ENCODE measurements around the gene KIF26A. TPM values are rescaled to one million over a fixed set of nuclear protein-coding genes. Genes with fewer than 3 reads are reported as not detected.

Gene KIF26A
- polyA plus RNA-seq, 4 donors, result 0.27 to 8.6 (median 4.8) TPM; not detected in 1

DNA sequence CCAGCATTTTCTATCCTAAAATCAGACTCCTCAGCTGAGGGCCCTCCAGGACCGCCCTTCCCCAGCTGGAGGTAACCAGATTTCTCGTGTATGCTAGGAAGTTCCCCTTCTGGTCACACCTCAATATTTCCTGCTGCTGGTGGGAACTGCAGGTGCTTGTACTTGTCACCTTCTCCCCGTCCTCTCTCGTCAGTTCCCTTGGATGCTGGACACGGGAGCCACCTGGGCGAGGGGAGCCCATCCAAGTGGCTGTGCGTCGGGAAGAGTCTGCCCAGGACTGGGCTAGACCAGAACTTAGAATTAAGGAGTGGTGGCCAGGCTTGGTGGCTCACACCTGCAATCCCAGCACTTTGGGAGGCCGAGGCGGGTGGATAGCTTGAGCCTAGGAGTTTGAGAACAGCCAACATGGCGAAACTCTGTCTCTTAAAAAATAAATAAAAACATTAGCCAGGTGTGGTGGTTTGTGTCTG is 23.2 kb upstream of the KIF26A start:
- no peak overlapping the region for H3K27ac ChIP-seq (ENCODE audit: low read depth in 1 of 3, low read length in 2 of 3)
- WGBS, 3 donors, result 81 to 84% (median 83%) methylated on average over 11 of the region's 11 CpGs
- H3K27me3 ChIP-seq (ENCODE audit: control insufficient read depth in 3 of 3, insufficient read depth in 3 of 3, low read length in 3 of 3), result peaks cover 0 to 27% (median 2%) of the 10 kb centered on the region in 3 donors
- FAIRE-seq (no peak), DNase-seq (no peak)
- no peak overlapping the region for H3K4me3 ChIP-seq (ENCODE audit: low read depth in 1 of 3, low read length in 3 of 3)
- no peaks in the 10 kb centered on the region for H3K9me3 ChIP-seq (ENCODE audit: control insufficient read depth in 2 of 2, insufficient read depth in 1 of 2, low read depth in 1 of 2, low read length in 1 of 2)
- H3K36me3 ChIP-seq (ENCODE audit: control insufficient read depth in 3 of 3, insufficient read depth in 2 of 3, low read depth in 1 of 3, low read length in 3 of 3), result no peaks in the 10 kb centered on the region
- H3K4me1 ChIP-seq (ENCODE audit: control insufficient read depth in 3 of 3, insufficient read depth in 2 of 3, low read depth in 1 of 3, low read length in 2 of 3), result peaks cover 0 to 4% (median 0%) of the 10 kb centered on the region in 3 donors

DNA sequence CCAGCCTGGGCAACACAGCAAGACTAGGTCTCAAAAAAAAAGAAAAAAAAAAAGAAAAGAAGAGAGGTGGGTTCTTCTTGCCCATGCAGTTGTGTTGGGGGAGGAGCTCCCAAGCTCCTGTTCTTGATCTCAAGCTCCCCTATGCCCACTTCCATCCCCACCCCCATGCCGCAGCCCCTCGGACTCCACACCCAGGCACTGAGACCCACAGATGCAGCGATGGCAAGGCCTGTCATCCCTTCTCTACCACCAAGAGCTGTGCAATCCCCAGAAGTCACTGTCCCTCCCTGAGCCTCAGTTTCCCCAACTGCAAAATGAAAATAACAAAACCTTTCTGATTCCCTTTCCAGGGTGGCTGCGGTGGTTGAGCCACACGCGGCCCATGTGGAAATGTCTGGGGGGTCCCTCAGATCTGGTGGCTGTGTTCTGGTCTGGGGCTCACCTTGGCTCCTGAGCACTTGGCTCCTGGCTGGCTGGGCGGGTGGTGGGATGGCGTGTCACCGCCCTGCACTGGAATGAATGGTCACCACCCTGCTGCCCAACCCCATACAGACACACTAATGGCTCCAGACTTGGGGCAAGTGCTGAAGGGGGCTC is 22.6 kb upstream of the KIF26A start:
- Histone ChIP-seq H3K27ac (ENCODE audit: low read depth in 1 of 3, low read length in 2 of 3) (no peak overlapping the region), H3K9me3 (ENCODE audit: control insufficient read depth in 2 of 2, insufficient read depth in 1 of 2, low read depth in 1 of 2, low read length in 1 of 2) (no peaks in the 10 kb centered on the region), H3K36me3 (ENCODE audit: control insufficient read depth in 3 of 3, insufficient read depth in 2 of 3, low read depth in 1 of 3, low read length in 3 of 3) (no peaks in the 10 kb centered on the region), H3K4me3 (ENCODE audit: low read depth in 1 of 3, low read length in 3 of 3) (peak overlapping the region in 2 of 3 donors; percentile 42 to 67), H3K4me1 (ENCODE audit: control insufficient read depth in 3 of 3, insufficient read depth in 2 of 3, low read depth in 1 of 3, low read length in 2 of 3) (peaks cover 0 to 4% (median 0%) of the 10 kb centered on the region in 3 donors), H3K27me3 (ENCODE audit: control insufficient read depth in 3 of 3, insufficient read depth in 3 of 3, low read length in 3 of 3) (peaks cover 0 to 33% (median 2%) of the 10 kb centered on the region in 3 donors)
- DNase-seq, result no peak
- FAIRE-seq, result no peak
- WGBS, 3 donors, result 64 to 91% (median 78%) methylated on average over 9 of the region's 9 CpGs

DNA sequence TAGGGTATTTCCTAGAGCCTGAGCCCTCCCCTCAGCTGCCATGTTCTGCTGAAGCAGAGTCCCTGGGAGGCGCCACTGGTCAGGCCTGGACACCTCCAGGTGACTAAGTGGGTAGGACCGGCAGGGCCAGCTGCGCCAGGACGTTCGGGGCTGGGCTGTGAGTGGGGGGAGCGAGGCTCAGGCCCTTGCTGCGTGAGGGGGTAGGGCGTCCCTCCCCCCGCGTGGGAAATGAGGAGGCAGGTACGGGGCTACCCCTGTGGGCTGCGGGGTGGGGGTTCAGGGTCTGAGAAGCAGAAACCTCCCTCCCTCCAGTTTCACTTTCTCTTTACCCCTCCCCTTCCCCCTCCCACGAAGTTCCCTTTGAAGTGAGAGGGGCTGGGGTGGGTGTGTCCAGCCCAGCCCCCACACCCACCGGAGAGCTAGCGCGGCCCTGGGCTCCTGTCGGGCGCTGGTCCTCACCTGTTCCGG is 22.1 kb upstream of the KIF26A start:
- FAIRE-seq (no peak), DNase-seq (peak in 1 of 2 donors; percentile 64)
- H3K27me3 ChIP-seq (ENCODE audit: control insufficient read depth in 3 of 3, insufficient read depth in 3 of 3, low read length in 3 of 3), result peaks cover 0 to 38% (median 2%) of the 10 kb centered on the region in 3 donors
- H3K27ac ChIP-seq (ENCODE audit: low read depth in 1 of 3, low read length in 2 of 3), result peak overlapping the region in 2 of 3 donors; percentile 42 to 59
- H3K4me1 ChIP-seq (ENCODE audit: control insufficient read depth in 3 of 3, insufficient read depth in 2 of 3, low read depth in 1 of 3, low read length in 2 of 3), result peaks cover 0 to 4% (median 0%) of the 10 kb centered on the region in 3 donors
- no peaks in the 10 kb centered on the region for H3K36me3 ChIP-seq (ENCODE audit: control insufficient read depth in 3 of 3, insufficient read depth in 2 of 3, low read depth in 1 of 3, low read length in 3 of 3)
- WGBS, 3 donors, result 5 to 13% (median 10%) methylated on average over 12 to 19 of the region's 19 CpGs
- H3K4me3 ChIP-seq (ENCODE audit: low read depth in 1 of 3, low read length in 3 of 3), result peak overlapping the region; percentile 17 to 67 (median 42)
- no peaks in the 10 kb centered on the region for H3K9me3 ChIP-seq (ENCODE audit: control insufficient read depth in 2 of 2, insufficient read depth in 1 of 2, low read depth in 1 of 2, low read length in 1 of 2)

DNA sequence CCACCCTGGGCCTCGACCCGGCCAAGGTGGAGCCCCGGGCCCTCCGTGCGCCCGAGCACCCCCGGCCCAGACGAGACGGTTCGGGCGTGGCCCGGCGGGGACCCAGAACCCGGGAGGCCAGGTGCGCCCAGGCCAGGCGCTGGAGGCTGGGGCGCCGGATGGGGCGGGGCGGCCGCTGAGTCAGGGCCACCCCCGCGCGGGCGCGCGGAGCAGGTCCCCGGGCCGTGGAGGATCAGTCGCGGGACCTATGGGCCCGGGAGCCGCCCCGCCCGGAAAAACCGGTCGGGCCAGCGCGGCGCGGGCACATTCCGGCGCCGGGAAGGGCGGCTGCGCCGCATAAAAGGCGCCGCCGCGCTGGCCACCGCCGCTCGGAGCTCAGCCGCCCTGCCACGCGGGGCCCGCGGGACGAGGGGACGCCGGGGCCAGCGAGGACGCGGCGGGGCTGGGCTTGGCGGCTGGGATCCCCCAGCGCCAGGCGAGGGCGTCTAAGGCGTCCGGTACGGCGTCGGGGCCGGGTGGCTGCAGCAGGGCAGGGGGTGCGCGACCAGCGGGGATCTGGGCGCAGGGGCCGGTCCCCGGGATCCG is 21.5 kb upstream of the KIF26A start:
- H3K4me1 ChIP-seq (ENCODE audit: control insufficient read depth in 3 of 3, insufficient read depth in 2 of 3, low read depth in 1 of 3, low read length in 2 of 3), result peaks cover 0 to 4% (median 0%) of the 10 kb centered on the region in 3 donors
- H3K4me3 ChIP-seq (ENCODE audit: low read depth in 1 of 3, low read length in 3 of 3), result peak overlapping the region; percentile 17 to 67 (median 42)
- DNase-seq (peak; percentile 86), FAIRE-seq (no peak)
- H3K9me3 ChIP-seq (ENCODE audit: control insufficient read depth in 2 of 2, insufficient read depth in 1 of 2, low read depth in 1 of 2, low read length in 1 of 2), result no peaks in the 10 kb centered on the region
- peaks cover 0 to 40% (median 2%) of the 10 kb centered on the region in 3 donors for H3K27me3 ChIP-seq (ENCODE audit: control insufficient read depth in 3 of 3, insufficient read depth in 3 of 3, low read length in 3 of 3)
- whole genome bisulfite sequencing, 3 donors, result 0 to 2% (median 1%) methylated on average over 61 to 83 of the region's 83 CpGs
- H3K27ac ChIP-seq (ENCODE audit: low read depth in 1 of 3, low read length in 2 of 3), result peak overlapping the region in 2 of 3 donors; percentile 52 to 59
- H3K36me3 ChIP-seq (ENCODE audit: control insufficient read depth in 3 of 3, insufficient read depth in 2 of 3, low read depth in 1 of 3, low read length in 3 of 3), result no peaks in the 10 kb centered on the region

DNA sequence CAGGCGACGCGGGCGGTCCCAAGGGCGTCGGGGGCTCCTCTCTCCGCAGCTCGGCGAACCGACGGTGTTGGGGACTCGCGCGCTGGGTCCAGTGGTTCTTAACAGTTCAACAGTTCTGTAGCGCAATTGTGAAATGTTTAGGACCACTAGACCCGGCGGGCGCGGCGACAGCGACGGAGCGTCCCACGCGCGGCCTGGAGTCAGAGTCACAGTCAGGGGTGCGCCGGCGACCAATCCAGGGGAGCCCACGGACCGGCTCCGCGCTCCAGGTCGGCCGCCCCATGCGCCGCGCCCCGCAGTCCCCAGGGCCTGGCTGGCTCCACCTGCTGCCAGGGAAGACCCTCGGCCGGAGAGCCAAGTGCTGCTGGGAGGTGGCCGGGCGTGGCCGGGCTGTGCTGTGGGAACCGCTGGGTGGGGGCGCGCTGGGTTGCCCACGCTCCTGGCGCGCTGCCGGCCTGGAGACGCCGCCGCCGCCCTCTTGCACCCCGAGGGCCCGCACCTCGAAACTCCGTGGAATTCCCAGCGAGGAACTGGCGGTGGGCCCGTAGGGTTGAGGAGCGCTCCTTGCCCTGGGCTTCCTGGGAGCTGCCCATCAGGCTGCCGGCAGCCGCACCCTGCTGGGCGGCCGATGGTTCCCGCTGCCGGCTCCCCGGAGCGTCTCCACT is 20.9 kb upstream of the KIF26A start:
- Histone ChIP-seq H3K4me3 (ENCODE audit: low read depth in 1 of 3, low read length in 3 of 3) (peak overlapping the region in 1 of 3 donors; percentile 67), H3K36me3 (ENCODE audit: control insufficient read depth in 3 of 3, insufficient read depth in 2 of 3, low read depth in 1 of 3, low read length in 3 of 3) (no peaks in the 10 kb centered on the region), H3K27me3 (ENCODE audit: control insufficient read depth in 3 of 3, insufficient read depth in 3 of 3, low read length in 3 of 3) (peaks cover 0 to 40% (median 2%) of the 10 kb centered on the region in 3 donors), H3K9me3 (ENCODE audit: control insufficient read depth in 2 of 2, insufficient read depth in 1 of 2, low read depth in 1 of 2, low read length in 1 of 2) (no peaks in the 10 kb centered on the region), H3K27ac (ENCODE audit: low read depth in 1 of 3, low read length in 2 of 3) (peak overlapping the region in 2 of 3 donors; percentile 48 to 52), H3K4me1 (ENCODE audit: control insufficient read depth in 3 of 3, insufficient read depth in 2 of 3, low read depth in 1 of 3, low read length in 2 of 3) (peaks cover 0 to 4% (median 0%) of the 10 kb centered on the region in 3 donors)
- 1 to 8% (median 5%) methylated on average over 54 to 71 of the region's 71 CpGs for WGBS, 3 donors
- FAIRE-seq (no peak), DNase-seq (peak; percentile 44 to 52)

DNA sequence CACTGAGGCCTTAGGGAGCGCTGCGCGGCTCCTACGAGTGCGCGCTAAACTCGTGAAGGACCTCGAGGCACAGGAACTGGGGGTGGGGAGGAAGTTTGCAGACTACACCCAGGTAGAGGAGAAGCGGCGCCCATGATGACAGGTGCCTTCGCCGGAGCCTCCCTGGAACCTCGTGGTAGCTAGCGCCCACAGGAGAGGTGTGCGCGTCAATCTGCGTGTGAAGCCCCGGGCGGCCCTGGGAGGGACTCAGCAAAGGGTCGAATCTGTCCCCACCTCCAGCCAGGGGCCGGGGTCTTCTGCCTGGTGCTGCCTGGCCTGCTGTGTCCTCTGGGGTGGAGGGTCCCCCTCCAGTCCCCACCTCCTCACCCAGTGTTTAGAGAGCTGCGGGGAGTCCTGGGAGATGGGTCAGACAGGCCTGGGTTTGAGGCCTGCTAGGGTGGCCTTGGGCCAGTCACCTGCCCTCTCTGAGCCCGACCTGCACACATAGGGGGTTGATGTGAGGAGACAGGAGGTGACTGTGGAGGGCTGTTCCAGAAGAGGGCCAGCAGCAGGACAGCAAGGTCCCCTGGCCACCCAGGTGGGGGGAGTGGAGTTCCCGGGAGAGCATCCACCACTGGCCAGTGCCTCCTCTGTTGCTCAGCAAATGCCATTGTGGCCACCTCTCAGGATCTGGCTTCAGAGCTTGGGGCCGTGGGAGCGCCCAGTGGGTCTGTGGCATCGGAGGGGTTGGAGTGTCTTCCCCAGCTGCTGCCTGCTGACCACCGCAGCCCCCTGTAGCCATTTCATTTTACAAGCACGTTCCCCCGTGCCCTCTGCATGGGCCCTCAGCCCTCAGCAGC is 20.2 kb upstream of the KIF26A start:
- H3K4me3 ChIP-seq (ENCODE audit: low read depth in 1 of 3, low read length in 3 of 3), result peak overlapping the region in 1 of 3 donors; percentile 67
- H3K27me3 ChIP-seq (ENCODE audit: control insufficient read depth in 3 of 3, insufficient read depth in 3 of 3, low read length in 3 of 3), result peaks cover 0 to 40% (median 2%) of the 10 kb centered on the region in 3 donors
- H3K4me1 ChIP-seq (ENCODE audit: control insufficient read depth in 3 of 3, insufficient read depth in 2 of 3, low read depth in 1 of 3, low read length in 2 of 3), result peaks cover 0 to 4% (median 0%) of the 10 kb centered on the region in 3 donors
- FAIRE-seq (no peak), DNase-seq (no peak)
- no peaks in the 10 kb centered on the region for H3K9me3 ChIP-seq (ENCODE audit: control insufficient read depth in 2 of 2, insufficient read depth in 1 of 2, low read depth in 1 of 2, low read length in 1 of 2)
- WGBS, 3 donors, result 48 to 63% (median 55%) methylated on average over 30 of the region's 30 CpGs
- H3K27ac ChIP-seq (ENCODE audit: low read depth in 1 of 3, low read length in 2 of 3), result no peak overlapping the region
- H3K36me3 ChIP-seq (ENCODE audit: control insufficient read depth in 3 of 3, insufficient read depth in 2 of 3, low read depth in 1 of 3, low read length in 3 of 3), result no peaks in the 10 kb centered on the region

DNA sequence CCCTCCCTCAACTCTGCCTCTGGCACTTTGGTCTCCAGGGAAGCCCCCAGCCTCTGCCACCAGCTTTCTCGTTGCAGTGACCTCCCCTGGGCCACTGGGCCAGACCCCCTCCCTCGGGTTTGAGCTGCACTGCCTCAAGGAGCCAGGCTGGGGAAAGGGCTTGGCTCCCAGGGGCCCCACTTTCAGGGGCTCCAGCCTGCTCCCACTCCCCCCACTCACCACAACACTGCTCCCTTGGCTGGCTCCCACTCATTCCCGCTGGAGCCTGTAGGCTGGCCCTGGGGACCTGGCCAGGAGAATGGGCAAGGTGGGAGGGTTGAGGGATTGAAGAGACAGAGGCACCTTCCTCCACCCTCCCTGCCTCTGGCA is 19.3 kb upstream of the KIF26A start:
- Histone ChIP-seq H3K4me1 (ENCODE audit: control insufficient read depth in 3 of 3, insufficient read depth in 2 of 3, low read depth in 1 of 3, low read length in 2 of 3) (peaks cover 0 to 4% (median 0%) of the 10 kb centered on the region in 3 donors), H3K9me3 (ENCODE audit: control insufficient read depth in 2 of 2, insufficient read depth in 1 of 2, low read depth in 1 of 2, low read length in 1 of 2) (no peaks in the 10 kb centered on the region), H3K36me3 (ENCODE audit: control insufficient read depth in 3 of 3, insufficient read depth in 2 of 3, low read depth in 1 of 3, low read length in 3 of 3) (no peaks in the 10 kb centered on the region), H3K27me3 (ENCODE audit: control insufficient read depth in 3 of 3, insufficient read depth in 3 of 3, low read length in 3 of 3) (peaks cover 0 to 40% (median 2%) of the 10 kb centered on the region in 3 donors), H3K4me3 (ENCODE audit: low read depth in 1 of 3, low read length in 3 of 3) (no peak overlapping the region), H3K27ac (ENCODE audit: low read depth in 1 of 3, low read length in 2 of 3) (no peak overlapping the region)
- DNase-seq (no peak), FAIRE-seq (no peak)
- 64 to 71% (median 68%) methylated on average over 3 of the region's 3 CpGs for WGBS, 3 donors
